GM12878 (cell line): ENCODE data around the gene MMADHC. TPM values are rescaled to one million over a fixed set of nuclear protein-coding genes. Genes with fewer than 3 reads are reported as not detected.

Source experiments
- BCL11A ChIP-seq: IDR thresholded peaks from 2 replicates; pipeline ENCODE4 v1.6.1; 2011; ENCODE audit warnings: low read depth, low read length
- CEBPB ChIP-seq, 2 experiments: fragments of 150-350 bp in 1 of 2; IDR thresholded peaks; 2 replicates each; pipeline ENCODE4 v1.6.1; 2012 to 2014; ENCODE audit warnings: low read depth in 2 of 2, low read length in 2 of 2, borderline replicate concordance in 1 of 2, inconsistent platforms in 1 of 2
- EZH2 ChIP-seq: IDR thresholded peaks from 2 replicates; pipeline ENCODE4 v1.6.1; 2012; ENCODE audit warnings: low read depth, mild to moderate bottlenecking, control low read depth, inconsistent platforms, low read length, borderline replicate concordance; ENCODE audit not compliant: control insufficient read depth
- HDAC6 ChIP-seq: fragments of 200-600 bp; sonication (generic); IDR thresholded peaks from one replicate; pipeline ENCODE4 v1.8.0; 2017; ENCODE audit warnings: antibody characterized with exemption; ENCODE audit not compliant: unreplicated experiment
- JUNB ChIP-seq: IDR thresholded peaks from 2 replicates; pipeline ENCODE4 v1.6.1; 2016; ENCODE audit warnings: antibody characterized with exemption, mild to moderate bottlenecking
- KLF5 ChIP-seq: fragments of 450-650 bp; IDR thresholded peaks from 2 replicates; pipeline ENCODE4 v1.6.1; 2014; ENCODE audit warnings: mild to moderate bottlenecking; ENCODE audit not compliant: partially characterized antibody
- NR2F1 ChIP-seq: fragments of 450-650 bp; conservative IDR thresholded peaks from 2 replicates; pipeline ENCODE4 v1.6.1; 2017; ENCODE audit warnings: mild to moderate bottlenecking
- SP1 ChIP-seq: IDR thresholded peaks from one replicate; pipeline ENCODE4 v1.6.1; 2011; ENCODE audit warnings: low read depth, low read length
- STAT1 ChIP-seq: fragments of 450-650 bp; conservative IDR thresholded peaks from 2 replicates; pipeline ENCODE4 v1.6.1; 2014; ENCODE audit warnings: antibody characterized with exemption, mild to moderate bottlenecking
- TCF3 ChIP-seq: IDR thresholded peaks from 2 replicates; pipeline ENCODE4 v1.6.1; 2012; ENCODE audit warnings: low read depth, mild to moderate bottlenecking, low read length, borderline replicate concordance; ENCODE audit not compliant: insufficient read depth
- ZNF384 ChIP-seq: IDR thresholded peaks from 2 replicates; pipeline ENCODE4 v1.6.1; 2012; ENCODE audit warnings: low read depth, mild to moderate bottlenecking, low read length, improper control_type of control experiment, borderline replicate concordance
- ZZZ3 ChIP-seq: IDR thresholded peaks from 2 replicates; pipeline ENCODE4 v1.6.1; 2011; ENCODE audit warnings: low read depth; ENCODE audit not compliant: control insufficient read depth, insufficient read length
- polyA plus RNA-seq, 11 experiments: library from polyadenylated mRNA; depleted of rRNA in 4 of 11; unstranded in 6 of 11; stranded (reverse) in 5 of 11; fragments of >200 nt; fragmentation: Nextera tagmentation in 4 of 11; fragmentation: Illumina TruSeq in 1 of 11; extraction: Ambion mirVana in 4 of 11; extraction: Trizol in 1 of 11; gene quantifications; 1 replicate in 1 of 11; 2 replicates in 10 of 11; pipeline versions ENCODE4 v1.2.1 to v1.2.3, GENCODE V29; 2011 to 2016; ENCODE audit warnings: inconsistent platforms in 2 of 11, missing spikeins in 2 of 11, low read depth in 1 of 11
- total RNA-seq, 4 experiments: library from RNA; depleted of rRNA in 3 of 4; stranded (reverse); fragments of >200 nt in 3 of 4; fragmentation: Illumina TruSeq in 1 of 4; extraction: Trizol in 1 of 4; gene quantifications; 2 replicates each; pipeline versions ENCODE4 v1.2.1 to v1.2.3, GENCODE V29; 2013 to 2021
- TF ChIP-seq, protein P1 (sequence below): fragments of 150-350 bp; IDR thresholded peaks from 2 replicates; pipeline ENCODE4 v1.6.1; 2014; ENCODE audit warnings: mild to moderate bottlenecking, low read depth, low read length
- TF ChIP-seq, protein P2 (sequence below): fragments of 450-650 bp; IDR thresholded peaks from 2 replicates; pipeline ENCODE4 v1.6.1; 2016; ENCODE audit warnings: mild to moderate bottlenecking, moderate library complexity, borderline replicate concordance
- TF ChIP-seq, protein P3 (sequence below): IDR thresholded peaks from 2 replicates; pipeline ENCODE4 v1.6.1; 2011; ENCODE audit warnings: mild to moderate bottlenecking, low read depth, low read length, moderate library complexity; ENCODE audit not compliant: insufficient replicate concordance
- TF ChIP-seq, protein P4 (sequence below): IDR thresholded peaks from 2 replicates; pipeline ENCODE4 v1.6.1; 2011; ENCODE audit warnings: borderline replicate concordance, low read depth, mild to moderate bottlenecking, moderate library complexity, low read length; ENCODE audit not compliant: insufficient read depth, poor library complexity, severe bottlenecking
- TF ChIP-seq, protein P5 (sequence below): fragments of 450-650 bp; IDR thresholded peaks from 2 replicates; pipeline ENCODE4 v1.6.1; 2017; ENCODE audit warnings: mild to moderate bottlenecking, moderate library complexity

Gene MMADHC
- total and polyA plus RNA-seq, 10 of the 15 experiments (the other 5 are each of a cell fraction or from before 2014, with no cell fraction given) = 93.6 to 415 (median 147) TPM

DNA sequence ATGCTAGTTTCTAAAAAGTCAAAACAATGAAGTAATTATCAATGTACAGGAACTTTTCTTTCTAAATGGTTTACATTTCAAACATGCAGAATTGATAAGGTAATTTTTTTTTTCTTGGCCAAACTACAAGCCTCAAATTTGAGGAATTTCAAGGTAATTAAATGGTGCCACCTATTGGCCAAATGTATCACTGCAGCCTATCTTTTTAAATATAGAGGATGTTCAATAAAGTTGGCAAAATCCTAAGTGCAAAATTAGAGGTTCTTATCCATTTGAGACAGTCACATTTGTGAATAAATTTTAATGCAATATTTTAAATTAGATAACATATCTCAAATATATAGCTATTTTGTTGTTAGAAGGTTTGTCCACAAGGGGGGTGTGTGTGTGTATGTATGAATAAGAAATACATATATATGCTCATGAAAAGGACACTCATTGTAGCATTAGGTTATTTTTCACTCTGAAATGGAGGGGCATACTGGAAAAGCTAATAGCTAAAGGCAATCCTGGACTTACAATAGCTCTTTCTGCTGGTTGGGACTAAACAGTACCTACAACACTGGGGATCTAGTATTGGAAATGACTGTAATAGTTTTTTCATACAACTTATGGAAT is 26.2 kb downstream of the MMADHC start (continued):
- TF ChIP-seq, protein P1, sequence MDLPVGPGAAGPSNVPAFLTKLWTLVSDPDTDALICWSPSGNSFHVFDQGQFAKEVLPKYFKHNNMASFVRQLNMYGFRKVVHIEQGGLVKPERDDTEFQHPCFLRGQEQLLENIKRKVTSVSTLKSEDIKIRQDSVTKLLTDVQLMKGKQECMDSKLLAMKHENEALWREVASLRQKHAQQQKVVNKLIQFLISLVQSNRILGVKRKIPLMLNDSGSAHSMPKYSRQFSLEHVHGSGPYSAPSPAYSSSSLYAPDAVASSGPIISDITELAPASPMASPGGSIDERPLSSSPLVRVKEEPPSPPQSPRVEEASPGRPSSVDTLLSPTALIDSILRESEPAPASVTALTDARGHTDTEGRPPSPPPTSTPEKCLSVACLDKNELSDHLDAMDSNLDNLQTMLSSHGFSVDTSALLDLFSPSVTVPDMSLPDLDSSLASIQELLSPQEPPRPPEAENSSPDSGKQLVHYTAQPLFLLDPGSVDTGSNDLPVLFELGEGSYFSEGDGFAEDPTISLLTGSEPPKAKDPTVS = no peak
- TF ChIP-seq, protein P2, sequence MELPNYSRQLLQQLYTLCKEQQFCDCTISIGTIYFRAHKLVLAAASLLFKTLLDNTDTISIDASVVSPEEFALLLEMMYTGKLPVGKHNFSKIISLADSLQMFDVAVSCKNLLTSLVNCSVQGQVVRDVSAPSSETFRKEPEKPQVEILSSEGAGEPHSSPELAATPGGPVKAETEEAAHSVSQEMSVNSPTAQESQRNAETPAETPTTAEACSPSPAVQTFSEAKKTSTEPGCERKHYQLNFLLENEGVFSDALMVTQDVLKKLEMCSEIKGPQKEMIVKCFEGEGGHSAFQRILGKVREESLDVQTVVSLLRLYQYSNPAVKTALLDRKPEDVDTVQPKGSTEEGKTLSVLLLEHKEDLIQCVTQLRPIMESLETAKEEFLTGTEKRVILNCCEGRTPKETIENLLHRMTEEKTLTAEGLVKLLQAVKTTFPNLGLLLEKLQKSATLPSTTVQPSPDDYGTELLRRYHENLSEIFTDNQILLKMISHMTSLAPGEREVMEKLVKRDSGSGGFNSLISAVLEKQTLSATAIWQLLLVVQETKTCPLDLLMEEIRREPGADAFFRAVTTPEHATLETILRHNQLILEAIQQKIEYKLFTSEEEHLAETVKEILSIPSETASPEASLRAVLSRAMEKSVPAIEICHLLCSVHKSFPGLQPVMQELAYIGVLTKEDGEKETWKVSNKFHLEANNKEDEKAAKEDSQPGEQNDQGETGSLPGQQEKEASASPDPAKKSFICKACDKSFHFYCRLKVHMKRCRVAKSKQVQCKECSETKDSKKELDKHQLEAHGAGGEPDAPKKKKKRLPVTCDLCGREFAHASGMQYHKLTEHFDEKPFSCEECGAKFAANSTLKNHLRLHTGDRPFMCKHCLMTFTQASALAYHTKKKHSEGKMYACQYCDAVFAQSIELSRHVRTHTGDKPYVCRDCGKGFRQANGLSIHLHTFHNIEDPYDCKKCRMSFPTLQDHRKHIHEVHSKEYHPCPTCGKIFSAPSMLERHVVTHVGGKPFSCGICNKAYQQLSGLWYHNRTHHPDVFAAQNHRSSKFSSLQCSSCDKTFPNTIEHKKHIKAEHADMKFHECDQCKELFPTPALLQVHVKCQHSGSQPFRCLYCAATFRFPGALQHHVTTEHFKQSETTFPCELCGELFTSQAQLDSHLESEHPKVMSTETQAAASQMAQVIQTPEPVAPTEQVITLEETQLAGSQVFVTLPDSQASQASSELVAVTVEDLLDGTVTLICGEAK = peak; percentile 55; the same call in 1 of the 2 replicates
- TF ChIP-seq TCF3 (no peak), NR2F1 (no peak), JUNB (no peak), HDAC6 (no peak), ZNF384 (peak; percentile 61; the same call in 1 of the 2 replicates), EZH2 (no peak), ZZZ3 (no peak), SP1 (no peak), CEBPB (IDR thresholded peaks at IDR 0.05; ENCODE audit: borderline replicate concordance in 1 of 2, low read depth in 2 of 2, low read length in 2 of 2) (no peak), KLF5 (no peak), STAT1 (no peak), BCL11A (no peak)
- TF ChIP-seq, protein P3, sequence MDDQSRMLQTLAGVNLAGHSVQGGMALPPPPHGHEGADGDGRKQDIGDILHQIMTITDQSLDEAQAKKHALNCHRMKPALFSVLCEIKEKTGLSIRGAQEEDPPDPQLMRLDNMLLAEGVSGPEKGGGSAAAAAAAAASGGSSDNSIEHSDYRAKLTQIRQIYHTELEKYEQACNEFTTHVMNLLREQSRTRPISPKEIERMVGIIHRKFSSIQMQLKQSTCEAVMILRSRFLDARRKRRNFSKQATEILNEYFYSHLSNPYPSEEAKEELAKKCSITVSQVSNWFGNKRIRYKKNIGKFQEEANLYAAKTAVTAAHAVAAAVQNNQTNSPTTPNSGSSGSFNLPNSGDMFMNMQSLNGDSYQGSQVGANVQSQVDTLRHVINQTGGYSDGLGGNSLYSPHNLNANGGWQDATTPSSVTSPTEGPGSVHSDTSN = no peak
- TF ChIP-seq, protein P4, sequence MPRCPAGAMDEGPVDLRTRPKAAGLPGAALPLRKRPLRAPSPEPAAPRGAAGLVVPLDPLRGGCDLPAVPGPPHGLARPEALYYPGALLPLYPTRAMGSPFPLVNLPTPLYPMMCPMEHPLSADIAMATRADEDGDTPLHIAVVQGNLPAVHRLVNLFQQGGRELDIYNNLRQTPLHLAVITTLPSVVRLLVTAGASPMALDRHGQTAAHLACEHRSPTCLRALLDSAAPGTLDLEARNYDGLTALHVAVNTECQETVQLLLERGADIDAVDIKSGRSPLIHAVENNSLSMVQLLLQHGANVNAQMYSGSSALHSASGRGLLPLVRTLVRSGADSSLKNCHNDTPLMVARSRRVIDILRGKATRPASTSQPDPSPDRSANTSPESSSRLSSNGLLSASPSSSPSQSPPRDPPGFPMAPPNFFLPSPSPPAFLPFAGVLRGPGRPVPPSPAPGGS = no peak
- TF ChIP-seq, protein P5, sequence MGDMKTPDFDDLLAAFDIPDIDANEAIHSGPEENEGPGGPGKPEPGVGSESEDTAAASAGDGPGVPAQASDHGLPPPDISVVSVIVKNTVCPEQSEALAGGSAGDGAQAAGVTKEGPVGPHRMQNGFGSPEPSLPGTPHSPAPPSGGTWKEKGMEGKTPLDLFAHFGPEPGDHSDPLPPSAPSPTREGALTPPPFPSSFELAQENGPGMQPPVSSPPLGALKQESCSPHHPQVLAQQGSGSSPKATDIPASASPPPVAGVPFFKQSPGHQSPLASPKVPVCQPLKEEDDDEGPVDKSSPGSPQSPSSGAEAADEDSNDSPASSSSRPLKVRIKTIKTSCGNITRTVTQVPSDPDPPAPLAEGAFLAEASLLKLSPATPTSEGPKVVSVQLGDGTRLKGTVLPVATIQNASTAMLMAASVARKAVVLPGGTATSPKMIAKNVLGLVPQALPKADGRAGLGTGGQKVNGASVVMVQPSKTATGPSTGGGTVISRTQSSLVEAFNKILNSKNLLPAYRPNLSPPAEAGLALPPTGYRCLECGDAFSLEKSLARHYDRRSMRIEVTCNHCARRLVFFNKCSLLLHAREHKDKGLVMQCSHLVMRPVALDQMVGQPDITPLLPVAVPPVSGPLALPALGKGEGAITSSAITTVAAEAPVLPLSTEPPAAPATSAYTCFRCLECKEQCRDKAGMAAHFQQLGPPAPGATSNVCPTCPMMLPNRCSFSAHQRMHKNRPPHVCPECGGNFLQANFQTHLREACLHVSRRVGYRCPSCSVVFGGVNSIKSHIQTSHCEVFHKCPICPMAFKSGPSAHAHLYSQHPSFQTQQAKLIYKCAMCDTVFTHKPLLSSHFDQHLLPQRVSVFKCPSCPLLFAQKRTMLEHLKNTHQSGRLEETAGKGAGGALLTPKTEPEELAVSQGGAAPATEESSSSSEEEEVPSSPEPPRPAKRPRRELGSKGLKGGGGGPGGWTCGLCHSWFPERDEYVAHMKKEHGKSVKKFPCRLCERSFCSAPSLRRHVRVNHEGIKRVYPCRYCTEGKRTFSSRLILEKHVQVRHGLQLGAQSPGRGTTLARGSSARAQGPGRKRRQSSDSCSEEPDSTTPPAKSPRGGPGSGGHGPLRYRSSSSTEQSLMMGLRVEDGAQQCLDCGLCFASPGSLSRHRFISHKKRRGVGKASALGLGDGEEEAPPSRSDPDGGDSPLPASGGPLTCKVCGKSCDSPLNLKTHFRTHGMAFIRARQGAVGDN = no peak
